Trophoblast cell (in vitro differentiated cells and primary cell): ENCODE results near the gene LAMC3.

ENCODE experiments used
- DNase-seq, 2 donors: peaks; one replicate each; pipeline ENCODE4 v3.0.0-alpha.2; 2016
- H2AFZ ChIP-seq: 2 replicates; pipeline ENCODE4 v1.6.1; 2013; ENCODE audit warnings: low read length, moderate library complexity, mild to moderate bottlenecking; ENCODE audit not compliant: insufficient read depth, poor library complexity
- H2AK5ac ChIP-seq: 2 replicates; pipeline ENCODE4 v1.6.1; 2013; ENCODE audit warnings: mild to moderate bottlenecking, low read length
- H2BK120ac ChIP-seq: 2 replicates; pipeline ENCODE4 v1.6.1; 2013; ENCODE audit warnings: low read length, mild to moderate bottlenecking, moderate library complexity; ENCODE audit not compliant: insufficient read depth, poor library complexity
- H2BK12ac ChIP-seq: 2 replicates; pipeline ENCODE4 v1.6.1; 2013; ENCODE audit warnings: mild to moderate bottlenecking, low read length, moderate library complexity
- H2BK5ac ChIP-seq: 2 replicates; pipeline ENCODE4 v1.6.1; 2013; ENCODE audit warnings: low read length, low read depth, moderate library complexity, mild to moderate bottlenecking; ENCODE audit not compliant: poor library complexity
- H3K14ac ChIP-seq: 2 replicates; pipeline ENCODE4 v1.6.1; 2013; ENCODE audit warnings: mild to moderate bottlenecking, low read length
- H3K18ac ChIP-seq: 2 replicates; pipeline ENCODE4 v1.6.1; 2013; ENCODE audit warnings: mild to moderate bottlenecking, low read length
- H3K23ac ChIP-seq: 2 replicates; pipeline ENCODE4 v1.6.1; 2013; ENCODE audit warnings: low read length
- H3K27ac ChIP-seq: 2 replicates; pipeline ENCODE4 v1.5.1; 2013; ENCODE audit warnings: low read depth, mild to moderate bottlenecking, inconsistent platforms, low read length, moderate library complexity
- H3K27me3 ChIP-seq: 2 replicates; pipeline ENCODE4 v1.6.1; 2013; ENCODE audit warnings: inconsistent platforms, mild to moderate bottlenecking, low read length, moderate library complexity; ENCODE audit not compliant: insufficient read depth
- H3K36me3 ChIP-seq, 2 experiments: 1 replicate in 1 of 2; 2 replicates in 1 of 2; pipeline ENCODE4 v1.6.1; 2013; ENCODE audit warnings: low read length in 2 of 2, mild to moderate bottlenecking in 2 of 2, moderate library complexity in 1 of 2; ENCODE audit not compliant: insufficient read depth in 2 of 2, control insufficient read depth in 1 of 2
- H3K4ac ChIP-seq: 2 replicates; pipeline ENCODE4 v1.6.1; 2013; ENCODE audit warnings: low read depth, mild to moderate bottlenecking, low read length, moderate library complexity
- H3K4me1 ChIP-seq, 2 experiments: 1 replicate in 1 of 2; 2 replicates in 1 of 2; pipeline ENCODE4 v1.6.1; 2013; ENCODE audit warnings: low read length in 2 of 2, mild to moderate bottlenecking in 2 of 2, moderate library complexity in 1 of 2; ENCODE audit not compliant: insufficient read depth in 2 of 2, control insufficient read depth in 1 of 2
- H3K4me2 ChIP-seq: 2 replicates; pipeline ENCODE4 v1.6.1; 2013; ENCODE audit warnings: inconsistent platforms, mild to moderate bottlenecking, low read length, moderate library complexity
- H3K4me3 ChIP-seq: 2 replicates; pipeline ENCODE4 v1.5.1; 2013; ENCODE audit warnings: mild to moderate bottlenecking, low read depth, low read length, inconsistent platforms
- H3K79me1 ChIP-seq: one replicate; pipeline ENCODE4 v1.6.1; 2013; ENCODE audit warnings: low read length
- H3K79me2 ChIP-seq: 2 replicates; pipeline ENCODE4 v1.6.1; 2013; ENCODE audit warnings: low read length, mild to moderate bottlenecking; ENCODE audit not compliant: control insufficient read depth, insufficient read depth, poor library complexity
- H3K9ac ChIP-seq: 2 replicates; pipeline ENCODE4 v1.6.1; 2013; ENCODE audit warnings: mild to moderate bottlenecking, low read length
- H3K9me3 ChIP-seq: 2 replicates; pipeline ENCODE4 v1.6.1; 2013; ENCODE audit warnings: low read depth, mild to moderate bottlenecking, control low read depth, inconsistent platforms, low read length; ENCODE audit not compliant: insufficient read depth
- H4K12ac ChIP-seq: 2 replicates; pipeline ENCODE4 v1.6.1; 2013; ENCODE audit warnings: low read depth, mild to moderate bottlenecking, low read length, moderate library complexity
- H4K8ac ChIP-seq: 2 replicates; pipeline ENCODE4 v1.6.1; 2013; ENCODE audit warnings: low read depth, mild to moderate bottlenecking, low read length, moderate library complexity
- H4K91ac ChIP-seq: one replicate; pipeline ENCODE4 v1.6.1; 2013; ENCODE audit warnings: low read depth, mild to moderate bottlenecking, low read length, moderate library complexity
- WGBS: extraction: QIAGEN DNeasy Blood & Tissue Kit; methylation state at CpG from one replicate; pipeline ENCODE4 v1.1.7; 2013; ENCODE audit warnings: missing lambda C conversion rate; ENCODE audit not compliant: insufficient read length, insufficient coverage; ENCODE audit errors: extremely low coverage; 5-methylcytosine and 5-hydroxymethylcytosine counted together

Gene LAMC3

DNA sequence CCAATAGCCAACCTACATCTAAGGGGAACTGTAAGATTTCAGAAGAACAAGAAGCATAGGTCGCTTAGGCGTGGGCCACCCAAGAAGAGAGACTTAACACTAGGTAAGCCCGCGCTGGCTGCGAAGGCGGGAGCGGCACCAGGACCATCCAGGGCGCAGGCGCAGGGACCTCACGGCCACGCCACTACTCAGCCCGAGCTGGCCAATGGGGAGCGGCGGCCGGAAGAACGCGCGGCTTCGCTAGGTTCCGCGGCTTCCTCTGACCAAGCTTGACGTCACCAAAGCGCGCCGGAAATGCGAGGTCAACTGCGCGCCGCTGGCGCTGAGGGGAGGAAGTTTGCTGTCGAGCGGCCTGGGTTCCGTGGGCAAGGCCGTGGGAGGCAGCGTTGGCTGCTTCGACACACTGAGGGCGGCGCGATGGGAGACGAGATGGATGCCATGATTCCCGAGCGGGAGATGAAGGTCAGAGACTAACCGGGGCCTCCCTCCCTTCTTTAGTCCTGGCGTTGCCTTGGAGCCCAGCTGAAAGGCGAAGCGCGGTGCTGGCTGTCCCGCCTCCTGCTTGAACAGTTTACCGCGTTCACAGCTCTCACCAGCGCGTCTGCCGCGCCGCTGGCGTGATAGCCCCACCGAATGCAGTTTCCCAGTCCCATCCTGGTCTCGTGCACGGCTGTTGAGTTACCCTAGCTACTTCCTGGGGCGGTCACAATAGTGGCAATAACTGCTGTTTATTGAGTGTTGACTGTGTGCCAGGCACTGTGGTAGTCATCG, 116.5 kb downstream of the LAMC3 start, which contains the start of gene NUP214:
TSS of gene NUP214 (plus strand) at position 299 of the 771 bp plus-strand sequence. CDS start at position 418, 119 bp downstream.
- H3K4me3 ChIP-seq = peak within 1 kb of the TSS; percentile 96
- DNase-seq = peak; percentile 100
- peak within 1 kb of the TSS; percentile 94 for H3K9ac ChIP-seq
- no peak within 1 kb of the TSS for H2BK12ac ChIP-seq
- H3K14ac ChIP-seq = peak within 1 kb of the TSS; percentile 80
- H2AK5ac ChIP-seq = peak within 1 kb of the TSS; percentile 28
- peaks cover 5% of the 10 kb centered on the region for H3K79me1 ChIP-seq
- no peaks in the 10 kb centered on the region for H3K27me3 ChIP-seq
- peak within 1 kb of the TSS; percentile 88 for H4K12ac ChIP-seq
- H3K79me2 ChIP-seq = peaks cover 9% of the 10 kb centered on the region
- H3K36me3 ChIP-seq = peaks cover 16 to 32% of the 10 kb centered on the region in 2 experiments
- no peaks in the 10 kb centered on the region for H3K9me3 ChIP-seq
- H3K4me2 ChIP-seq = peak within 1 kb of the TSS; percentile 92
- peak within 1 kb of the TSS; percentile 55 for H2AFZ ChIP-seq
- peak within 1 kb of the TSS; percentile 36 for H2BK5ac ChIP-seq
- H3K23ac ChIP-seq = no peak within 1 kb of the TSS
- H4K8ac ChIP-seq = peak within 1 kb of the TSS; percentile 96
- H4K91ac ChIP-seq = peak within 1 kb of the TSS; percentile 88
- H3K18ac ChIP-seq = peak within 1 kb of the TSS; percentile 67
- peak within 1 kb of the TSS; percentile 75 for H3K4ac ChIP-seq
- no CpG with 5 or more reads among the region's 61 CpGs for WGBS
- peak within 1 kb of the TSS; percentile 23 for H2BK120ac ChIP-seq
- H3K27ac ChIP-seq = peak within 1 kb of the TSS; percentile 28
- H3K4me1 ChIP-seq = peaks cover 2 to 7% of the 10 kb centered on the region in 2 experiments

DNA sequence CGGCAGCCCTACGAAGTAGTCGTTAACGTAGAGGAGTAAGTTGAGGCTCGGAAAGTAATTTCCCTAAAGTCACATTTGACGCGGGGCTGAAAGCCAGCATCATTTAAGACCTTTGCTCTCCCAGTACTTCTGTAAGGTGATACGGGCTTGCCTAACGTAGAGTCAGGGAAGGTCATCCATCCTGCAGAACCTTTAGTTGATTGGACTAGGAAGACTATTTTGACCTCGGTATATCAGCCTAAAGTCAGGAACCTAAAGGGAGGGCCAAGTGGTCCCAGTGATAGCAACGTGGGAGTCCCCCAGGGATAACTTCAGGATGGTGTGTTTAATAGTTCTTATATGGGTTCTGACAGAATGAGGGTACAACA, 117.1 kb downstream of the LAMC3 start:
- H2AK5ac ChIP-seq = no peak overlapping the region
- peak overlapping the region; percentile 88 for H4K12ac ChIP-seq
- H3K4me2 ChIP-seq = peak overlapping the region; percentile 92
- H3K79me1 ChIP-seq = peaks cover 5% of the 10 kb centered on the region
- H3K4me1 ChIP-seq = peaks cover 2 to 7% of the 10 kb centered on the region in 2 experiments
- H3K14ac ChIP-seq = no peak overlapping the region
- WGBS = no CpG with 5 or more reads among the region's 11 CpGs
- no peak overlapping the region for H2AFZ ChIP-seq
- H3K4ac ChIP-seq = peak overlapping the region; percentile 53
- H4K91ac ChIP-seq = peak overlapping the region; percentile 71
- H3K27me3 ChIP-seq = no peaks in the 10 kb centered on the region
- peaks cover 11 to 29% of the 10 kb centered on the region in 2 experiments for H3K36me3 ChIP-seq
- H2BK12ac ChIP-seq = no peak overlapping the region
- no peak overlapping the region for H3K27ac ChIP-seq
- peak overlapping the region; percentile 96 for H3K4me3 ChIP-seq
- H2BK120ac ChIP-seq = peak overlapping the region; percentile 23
- no peak overlapping the region for H2BK5ac ChIP-seq
- H3K9ac ChIP-seq = peak overlapping the region; percentile 94
- H3K79me2 ChIP-seq = peaks cover 9% of the 10 kb centered on the region
- H3K9me3 ChIP-seq = no peaks in the 10 kb centered on the region
- peak in 1 of 2 donors; percentile 30 for DNase-seq
- H4K8ac ChIP-seq = peak overlapping the region; percentile 96
- H3K23ac ChIP-seq = no peak overlapping the region
- H3K18ac ChIP-seq = peak overlapping the region; percentile 67

DNA sequence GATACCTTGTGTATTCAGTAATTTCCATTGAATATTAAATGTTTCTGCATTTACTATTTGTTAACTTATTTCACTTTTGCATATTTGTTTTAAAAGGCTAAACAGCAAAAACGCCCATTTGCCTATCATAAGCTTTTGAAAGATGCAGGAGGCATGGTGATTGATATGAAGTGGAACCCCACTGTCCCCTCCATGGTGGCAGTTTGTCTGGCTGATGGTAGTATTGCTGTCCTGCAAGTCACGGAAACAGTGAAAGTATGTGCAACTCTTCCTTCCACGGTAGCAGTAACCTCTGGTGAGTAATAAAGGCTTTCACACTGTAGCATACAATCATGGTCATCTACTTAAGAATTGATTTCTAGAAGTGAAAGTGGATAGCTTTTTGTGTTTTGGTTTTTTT, 120.2 kb downstream of the LAMC3 start:
- Histone ChIP-seq H2BK12ac (no peak overlapping the region), H3K36me3 (peaks cover 21 to 42% of the 10 kb centered on the region in 2 experiments), H2BK5ac (no peak overlapping the region), H4K8ac (no peak overlapping the region), H3K79me1 (peaks cover 5% of the 10 kb centered on the region), H4K91ac (no peak overlapping the region), H3K27ac (no peak overlapping the region), H2AK5ac (no peak overlapping the region), H2AFZ (no peak overlapping the region), H3K9me3 (no peaks in the 10 kb centered on the region), H2BK120ac (no peak overlapping the region), H3K4me2 (no peak overlapping the region), H3K14ac (no peak overlapping the region), H3K79me2 (peaks cover 9% of the 10 kb centered on the region), H4K12ac (no peak overlapping the region), H3K18ac (no peak overlapping the region), H3K4ac (no peak overlapping the region), H3K23ac (no peak overlapping the region), H3K4me1 (peaks cover 2 to 7% of the 10 kb centered on the region in 2 experiments), H3K4me3 (no peak overlapping the region), H3K9ac (no peak overlapping the region), H3K27me3 (no peaks in the 10 kb centered on the region)
- no peak for DNase-seq
- WGBS = no CpG with 5 or more reads among the region's 3 CpGs

GRCh38 chr9:131138676-131139075, 129.7 kb downstream of the LAMC3 start:
- Histone ChIP-seq H3K23ac (no peak overlapping the region), H3K4me2 (no peak overlapping the region), H3K79me1 (no peaks in the 10 kb centered on the region), H2AK5ac (no peak overlapping the region), H3K4me1 (no peaks in the 10 kb centered on the region), H2AFZ (no peak overlapping the region), H4K8ac (no peak overlapping the region), H3K18ac (no peak overlapping the region), H3K36me3 (peaks cover 28 to 53% of the 10 kb centered on the region in 2 experiments), H3K9me3 (no peaks in the 10 kb centered on the region), H4K12ac (no peak overlapping the region), H3K14ac (no peak overlapping the region), H2BK12ac (no peak overlapping the region), H2BK120ac (no peak overlapping the region), H3K79me2 (no peaks in the 10 kb centered on the region), H3K27ac (no peak overlapping the region), H3K27me3 (no peaks in the 10 kb centered on the region), H3K4me3 (no peak overlapping the region), H4K91ac (no peak overlapping the region), H3K4ac (no peak overlapping the region), H3K9ac (no peak overlapping the region), H2BK5ac (no peak overlapping the region)
- no CpG with 5 or more reads among the region's 2 CpGs for WGBS
- DNase-seq = no peak
